Vagina (tissue), 2 donors: Measurements from ENCODE around the gene RUNX3. TPM values are rescaled to one million over a fixed set of nuclear protein-coding genes. Genes with fewer than 3 reads are reported as not detected.
A peak's percentile ranks its signal among the peaks of the same experiment; 100 is the strongest.
"Not testable (repeated sequence)": the region's sequence is repeated elsewhere in the genome, so short reads cannot be mapped to it uniquely, and the experiment has no call there.

Experiments
- DNase-seq, 2 donors: peaks; one replicate each; pipeline ENCODE4 v3.0.0-alpha.2; 2017; ENCODE audit errors: extremely low spot score in 2 of 2
- H3K27ac ChIP-seq: fragments of 200-600 bp; sonication (generic); one replicate; pipeline ENCODE4 v1.5.1; 2019
- H3K27me3 ChIP-seq: fragments of 200-600 bp; sonication (generic); one replicate; pipeline ENCODE4 v1.5.1; 2019
- H3K36me3 ChIP-seq, 2 donors: fragments of 200-600 bp; sonication (generic); one replicate each; pipeline ENCODE4 v1.5.1; 2017 to 2019
- H3K4me1 ChIP-seq: fragments of 200-600 bp; sonication (generic); one replicate; pipeline ENCODE4 v1.5.1; 2019
- H3K4me3 ChIP-seq, 2 donors: fragments of 200-600 bp; sonication (generic); 1 replicate in 1 of 2; 2 replicates in 1 of 2; pipeline ENCODE4 v1.5.1; 2016 to 2019
- H3K9me3 ChIP-seq: fragments of 200-600 bp; sonication (generic); one replicate; pipeline ENCODE4 v1.5.1; 2019
- POLR2A ChIP-seq, 2 donors: fragments of 450-650 bp; IDR thresholded peaks; one replicate each; pipeline ENCODE4 v1.6.1; 2017; ENCODE audit warnings: antibody characterized with exemption in 2 of 2, mild to moderate bottlenecking in 2 of 2, moderate library complexity in 2 of 2
- POLR2AphosphoS5 ChIP-seq, 2 donors: sonication (generic); formaldehyde crosslinking; IDR thresholded peaks; one replicate each; pipeline ENCODE4 v1.9.0; 2017; ENCODE audit warnings: antibody characterized with exemption in 2 of 2, mild to moderate bottlenecking in 2 of 2, low read depth in 1 of 2; ENCODE audit not compliant: insufficient read depth in 1 of 2
- intact Hi-C: fragments of 100-400 bp; cut with DNase I; formaldehyde crosslinking; loops from one replicate; pipeline ENCODE4 v1.15.1; 2023
- total RNA-seq: library from RNA; depleted of rRNA; stranded (reverse); fragments of >200 nt; gene quantifications from one replicate; pipeline ENCODE4 v1.2.3, GENCODE V29; 2016
- TF ChIP-seq, protein P1 (sequence below), 3 experiments: fragments of 450-650 bp in 2 of 3; fragments of 200-600 bp in 1 of 3; sonication (generic) in 1 of 3; IDR thresholded peaks; one replicate each; pipeline ENCODE4 v1.5.1; 2017 to 2019; ENCODE audit warnings: antibody characterized with exemption in 3 of 3, mild to moderate bottlenecking in 2 of 3, moderate library complexity in 2 of 3

Gene RUNX3
- total RNA-seq, 1 donor from 2014 or later: 4.2 TPM

DNA sequence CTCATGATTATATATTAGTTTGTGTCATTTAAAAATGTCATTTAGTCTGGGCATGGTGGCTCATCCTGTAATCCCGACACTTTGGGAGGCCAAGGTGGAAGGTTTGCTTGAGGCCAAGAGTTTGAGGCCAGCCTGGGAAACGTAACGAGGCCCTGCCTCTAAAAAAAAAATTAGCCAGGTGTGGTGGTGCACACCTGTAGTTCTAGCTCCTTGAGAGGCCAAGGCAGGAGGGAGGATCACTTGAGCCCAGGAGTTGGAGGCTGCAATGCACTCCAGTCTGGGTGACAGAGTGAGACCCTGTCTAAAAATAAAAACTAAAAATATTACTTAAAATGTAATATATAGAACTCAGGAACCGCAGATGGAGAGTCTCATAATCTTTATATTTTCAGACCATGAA, 34.6 kb downstream of the RUNX3 start:
- TF ChIP-seq, protein P1, sequence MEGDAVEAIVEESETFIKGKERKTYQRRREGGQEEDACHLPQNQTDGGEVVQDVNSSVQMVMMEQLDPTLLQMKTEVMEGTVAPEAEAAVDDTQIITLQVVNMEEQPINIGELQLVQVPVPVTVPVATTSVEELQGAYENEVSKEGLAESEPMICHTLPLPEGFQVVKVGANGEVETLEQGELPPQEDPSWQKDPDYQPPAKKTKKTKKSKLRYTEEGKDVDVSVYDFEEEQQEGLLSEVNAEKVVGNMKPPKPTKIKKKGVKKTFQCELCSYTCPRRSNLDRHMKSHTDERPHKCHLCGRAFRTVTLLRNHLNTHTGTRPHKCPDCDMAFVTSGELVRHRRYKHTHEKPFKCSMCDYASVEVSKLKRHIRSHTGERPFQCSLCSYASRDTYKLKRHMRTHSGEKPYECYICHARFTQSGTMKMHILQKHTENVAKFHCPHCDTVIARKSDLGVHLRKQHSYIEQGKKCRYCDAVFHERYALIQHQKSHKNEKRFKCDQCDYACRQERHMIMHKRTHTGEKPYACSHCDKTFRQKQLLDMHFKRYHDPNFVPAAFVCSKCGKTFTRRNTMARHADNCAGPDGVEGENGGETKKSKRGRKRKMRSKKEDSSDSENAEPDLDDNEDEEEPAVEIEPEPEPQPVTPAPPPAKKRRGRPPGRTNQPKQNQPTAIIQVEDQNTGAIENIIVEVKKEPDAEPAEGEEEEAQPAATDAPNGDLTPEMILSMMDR (IDR thresholded peaks at IDR 0.05): no peak
- TF ChIP-seq POLR2AphosphoS5 (IDR thresholded peaks at IDR 0.05; ENCODE audit: insufficient read depth in 1 of 2, low read depth in 1 of 2) (no peak), POLR2A (IDR thresholded peaks at IDR 0.05) (no peak)
- no peak for DNase-seq

DNA sequence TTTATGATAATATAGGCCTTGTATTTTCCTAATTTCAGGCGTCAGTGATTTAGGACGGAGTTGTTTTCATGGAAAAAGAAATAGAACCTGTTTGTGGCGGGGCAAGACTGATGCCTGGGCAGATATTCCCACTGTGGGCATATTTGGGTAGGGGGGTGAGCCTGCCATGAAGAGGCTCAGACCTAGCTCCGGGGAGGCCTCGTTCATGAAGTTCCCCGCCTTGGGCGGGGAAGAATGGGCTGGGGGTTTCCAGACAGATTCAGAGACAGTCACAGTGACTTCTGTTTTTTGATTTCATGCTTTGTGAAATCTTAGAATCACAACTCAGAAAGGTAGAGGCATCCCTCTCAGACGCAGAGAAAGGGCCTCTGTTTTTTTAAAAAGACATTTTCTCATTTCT, 36.1 kb downstream of the RUNX3 start:
- no peak overlapping the region for H3K27ac ChIP-seq
- DNase-seq: no peak
- no peaks in the 10 kb centered on the region for H3K9me3 ChIP-seq
- no peaks in the 10 kb centered on the region for H3K27me3 ChIP-seq
- intact Hi-C loops: no loop called here
- no peaks in the 10 kb centered on the region for H3K4me1 ChIP-seq
- TF ChIP-seq, protein P1 (IDR thresholded peaks at IDR 0.05): no peak
- no peak for TF ChIP-seq POLR2A (IDR thresholded peaks at IDR 0.05)
- no peak for TF ChIP-seq POLR2AphosphoS5 (IDR thresholded peaks at IDR 0.05; ENCODE audit: insufficient read depth in 1 of 2, low read depth in 1 of 2)
- H3K4me3 ChIP-seq: no peak overlapping the region
- no peaks in the 10 kb centered on the region for H3K36me3 ChIP-seq

More for the DNA sequence above, 34.6 kb downstream of the RUNX3 start:
- H3K4me1 ChIP-seq: no peaks in the 10 kb centered on the region
- no peaks in the 10 kb centered on the region for H3K27me3 ChIP-seq
- intact Hi-C loops: no loop called here
- H3K27ac ChIP-seq: no peak overlapping the region
- no peaks in the 10 kb centered on the region for H3K36me3 ChIP-seq
- no peaks in the 10 kb centered on the region for H3K9me3 ChIP-seq
- no peak overlapping the region for H3K4me3 ChIP-seq

DNA sequence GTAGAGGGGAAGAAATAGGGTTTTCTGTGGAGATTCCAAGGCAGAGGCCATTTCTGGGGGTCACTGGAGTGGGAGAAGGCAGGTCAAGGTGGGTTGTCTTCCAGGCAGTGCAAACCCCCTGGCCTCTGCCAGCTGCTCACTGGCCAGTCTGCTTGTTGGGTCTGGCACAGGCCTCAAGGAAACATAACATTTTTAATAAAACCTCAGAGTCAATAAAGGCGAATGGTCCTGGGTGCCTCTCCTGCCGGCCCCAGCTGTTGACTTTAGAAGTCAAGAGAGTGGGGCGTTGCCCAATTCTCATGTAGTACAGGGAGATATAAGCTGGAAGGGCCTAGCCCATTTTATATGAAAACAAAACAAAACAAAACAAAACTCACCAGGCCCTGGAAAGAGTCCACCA, 36.6 kb downstream of the RUNX3 start:
- H3K36me3 ChIP-seq: no peaks in the 10 kb centered on the region
- DNase-seq: peak in 1 of 2 donors; percentile 14
- H3K4me1 ChIP-seq: no peaks in the 10 kb centered on the region
- H3K27ac ChIP-seq: no peak overlapping the region
- intact Hi-C loops: no loop called here
- TF ChIP-seq POLR2A (IDR thresholded peaks at IDR 0.05) (no peak), POLR2AphosphoS5 (IDR thresholded peaks at IDR 0.05; ENCODE audit: insufficient read depth in 1 of 2, low read depth in 1 of 2) (no peak)
- TF ChIP-seq, protein P1 (IDR thresholded peaks at IDR 0.05): no peak
- no peaks in the 10 kb centered on the region for H3K9me3 ChIP-seq
- H3K27me3 ChIP-seq: no peaks in the 10 kb centered on the region
- no peak overlapping the region for H3K4me3 ChIP-seq

DNA sequence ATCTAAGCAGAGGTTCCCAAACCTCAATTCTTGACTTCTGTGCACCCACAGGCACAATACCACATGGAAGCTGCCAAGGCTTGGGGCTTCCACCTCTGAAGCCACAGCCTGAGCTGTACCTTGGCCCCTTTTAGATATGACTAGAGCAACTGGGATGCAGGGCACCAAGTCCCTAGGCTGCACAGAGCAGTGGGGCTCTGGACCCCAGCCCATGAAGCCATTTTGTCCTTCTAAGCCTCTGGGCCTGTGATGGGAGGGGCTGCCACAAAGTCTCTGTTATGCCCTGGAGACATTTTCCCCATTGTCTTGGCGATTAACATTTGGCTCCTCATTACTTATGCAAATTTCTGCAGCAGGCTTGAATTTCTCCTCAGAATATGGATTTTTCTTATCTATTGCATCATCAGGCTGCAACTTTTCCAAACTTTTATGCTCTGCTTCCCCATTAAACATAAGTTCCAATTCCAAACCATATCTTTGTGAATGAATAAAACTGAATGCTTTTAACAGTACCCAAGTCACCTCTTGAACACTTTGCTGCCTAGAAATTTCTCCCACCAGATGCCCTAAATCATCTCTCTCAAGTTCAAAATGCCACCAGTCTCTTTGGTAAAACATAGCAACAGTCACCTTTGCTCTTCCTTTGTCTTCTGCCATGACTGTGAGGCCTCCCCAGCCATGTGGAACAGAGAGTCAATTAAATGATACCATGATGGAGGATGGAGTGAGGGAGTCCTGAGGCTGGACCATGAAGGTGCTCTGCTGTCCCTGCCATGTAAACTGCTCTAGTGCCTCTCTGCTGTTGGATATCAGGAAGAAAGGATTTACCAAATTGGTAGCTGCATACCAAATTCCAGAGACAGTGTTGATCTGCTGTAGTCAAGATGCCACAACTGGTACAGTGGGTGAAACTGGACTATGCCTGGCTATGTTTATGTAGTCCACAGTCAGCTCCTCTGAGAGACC, 37.6 kb downstream of the RUNX3 start:
- H3K27me3 ChIP-seq: no peaks in the 10 kb centered on the region
- DNase-seq: peak in 1 of 2 donors; percentile 55
- no peaks in the 10 kb centered on the region for H3K9me3 ChIP-seq
- intact Hi-C loops: no loop called here
- TF ChIP-seq, protein P1 (IDR thresholded peaks at IDR 0.05): no peak
- no peak for TF ChIP-seq POLR2A (IDR thresholded peaks at IDR 0.05)
- no peak for TF ChIP-seq POLR2AphosphoS5 (IDR thresholded peaks at IDR 0.05; ENCODE audit: insufficient read depth in 1 of 2, low read depth in 1 of 2)
- no peaks in the 10 kb centered on the region for H3K4me1 ChIP-seq
- H3K27ac ChIP-seq: no peak overlapping the region
- H3K4me3 ChIP-seq: no peak overlapping the region
- no peaks in the 10 kb centered on the region for H3K36me3 ChIP-seq

DNA sequence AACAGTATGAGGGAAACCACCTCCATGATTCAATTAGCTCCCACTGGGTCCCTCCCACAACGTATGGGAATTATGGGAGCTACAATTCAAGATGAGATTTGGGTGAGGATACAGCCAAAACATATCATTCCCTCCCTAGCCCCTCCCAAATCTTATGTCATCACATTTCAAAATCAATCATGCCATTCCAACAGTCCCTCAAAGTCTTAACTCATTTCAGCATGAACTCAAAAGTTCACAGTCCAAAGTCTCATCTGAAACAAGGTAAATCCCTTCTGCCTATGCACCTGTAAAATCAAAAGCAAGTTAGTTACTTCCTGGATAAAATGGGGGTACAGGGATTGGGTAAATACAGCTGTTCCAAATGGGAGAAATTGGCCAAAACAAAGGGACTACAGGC, 38.7 kb downstream of the RUNX3 start:
- DNase-seq, intact Hi-C loops, H3K4me3 ChIP-seq, H3K36me3 ChIP-seq, H3K4me1 ChIP-seq, H3K27ac ChIP-seq, H3K9me3 ChIP-seq, H3K27me3 ChIP-seq: not testable (repeated sequence)
